OCI-LY1 (cell line): ENCODE measurements around the gene SYT1.

Source experiments
- H2AFZ ChIP-seq: fragments of 200-600 bp; sonication (generic), shearing (Covaris generic); 2 replicates; pipeline ENCODE4 v1.6.0; 2014; ENCODE audit warnings: antibody characterized with exemption, mild to moderate bottlenecking, low read length
- H3F3A ChIP-seq: fragments of 200-600 bp; sonication (generic), shearing (Covaris generic); 2 replicates; pipeline ENCODE4 v1.6.0; 2014; ENCODE audit warnings: mild to moderate bottlenecking, antibody characterized with exemption, low read length, moderate library complexity; ENCODE audit not compliant: insufficient read depth
- H3K27ac ChIP-seq: fragments of 200-600 bp; sonication (generic); 2 replicates; pipeline ENCODE4 v1.5.1; 2014; ENCODE audit warnings: low read length, mixed run types, mild to moderate bottlenecking, low read depth; ENCODE audit not compliant: poor library complexity, severe bottlenecking
- H3K27me3 ChIP-seq: fragments of 200-600 bp; sonication (generic); 2 replicates; pipeline ENCODE4 v1.6.0; 2014; ENCODE audit warnings: antibody characterized with exemption, mild to moderate bottlenecking, low read length, moderate library complexity; ENCODE audit not compliant: insufficient read depth
- H3K36me3 ChIP-seq: fragments of 200-600 bp; sonication (generic); 2 replicates; pipeline ENCODE4 v1.6.1; 2014; ENCODE audit warnings: mild to moderate bottlenecking, antibody characterized with exemption, low read length, moderate library complexity, mixed read lengths; ENCODE audit not compliant: insufficient read depth
- H3K4me1 ChIP-seq: fragments of 200-600 bp; sonication (generic); 2 replicates; pipeline ENCODE4 v1.5.1; 2014; ENCODE audit warnings: mild to moderate bottlenecking, low read length, moderate library complexity; ENCODE audit not compliant: insufficient read depth, severe bottlenecking
- H3K4me2 ChIP-seq: fragments of 200-600 bp; sonication (generic), shearing (Covaris generic); 2 replicates; pipeline ENCODE4 v1.6.1; 2014; ENCODE audit warnings: low read length
- H3K4me3 ChIP-seq: fragments of 200-600 bp; sonication (generic); 2 replicates; pipeline ENCODE4 v1.5.1; 2014; ENCODE audit warnings: low read length, low read depth, mild to moderate bottlenecking, mixed read lengths; ENCODE audit not compliant: poor library complexity, severe bottlenecking
- H3K79me2 ChIP-seq: fragments of 200-600 bp; shearing (Covaris generic); 2 replicates; pipeline ENCODE4 v1.6.1; 2016; ENCODE audit warnings: mixed run types, low read length, mixed read lengths; ENCODE audit not compliant: insufficient read depth
- H3K9ac ChIP-seq: fragments of 200-600 bp; sonication (generic), shearing (Covaris generic); 2 replicates; pipeline ENCODE4 v1.6.1; 2014; ENCODE audit warnings: mild to moderate bottlenecking, low read length, mixed read lengths
- H3K9me2 ChIP-seq: fragments of 200-600 bp; sonication (generic), shearing (Covaris generic); 2 replicates; pipeline ENCODE4 v1.6.1; 2014; ENCODE audit warnings: low read depth, mild to moderate bottlenecking, low read length, mixed read lengths
- H3K9me3 ChIP-seq: fragments of 200-600 bp; shearing (Covaris generic); 2 replicates; pipeline ENCODE4 v1.6.1; 2014; ENCODE audit warnings: low read length, mixed read lengths
- H4K20me1 ChIP-seq: fragments of 200-600 bp; sonication (generic), shearing (Covaris generic); 2 replicates; pipeline ENCODE4 v1.6.0; 2016; ENCODE audit warnings: mild to moderate bottlenecking, low read length; ENCODE audit not compliant: insufficient read depth
- CTCF ChIP-seq: fragments of 200-600 bp; sonication (generic), shearing (Covaris generic); IDR thresholded peaks from 2 replicates; pipeline ENCODE4 v1.5.1; 2017; ENCODE audit warnings: mild to moderate bottlenecking, antibody characterized with exemption, low read length, moderate library complexity, mixed read lengths
- EZH2 ChIP-seq: fragments of 200-600 bp; sonication (generic), shearing (Covaris generic); IDR thresholded peaks from 2 replicates; pipeline ENCODE4 v1.8.0; 2017; ENCODE audit warnings: borderline replicate concordance, mixed run types, mild to moderate bottlenecking, antibody characterized with exemption, low read length, moderate library complexity, mixed read lengths

Gene SYT1

GRCh38 chr12:79162147-79162772 lies 297.7 kb downstream of the SYT1 start:
- TF ChIP-seq CTCF: no peak
- TF ChIP-seq EZH2: no peak
- Histone ChIP-seq H3K27ac (no peak overlapping the region), H3K27me3 (no peaks in the 10 kb centered on the region), H3K79me2 (no peaks in the 10 kb centered on the region), H3K4me2 (no peak overlapping the region), H3K4me3 (no peak overlapping the region), H3K36me3 (no peaks in the 10 kb centered on the region), H3F3A (no peaks in the 10 kb centered on the region), H2AFZ (no peak overlapping the region), H4K20me1 (no peaks in the 10 kb centered on the region), H3K9me3 (no peaks in the 10 kb centered on the region), H3K9me2 (no peaks in the 10 kb centered on the region), H3K9ac (no peak overlapping the region), H3K4me1 (no peaks in the 10 kb centered on the region)

DNA sequence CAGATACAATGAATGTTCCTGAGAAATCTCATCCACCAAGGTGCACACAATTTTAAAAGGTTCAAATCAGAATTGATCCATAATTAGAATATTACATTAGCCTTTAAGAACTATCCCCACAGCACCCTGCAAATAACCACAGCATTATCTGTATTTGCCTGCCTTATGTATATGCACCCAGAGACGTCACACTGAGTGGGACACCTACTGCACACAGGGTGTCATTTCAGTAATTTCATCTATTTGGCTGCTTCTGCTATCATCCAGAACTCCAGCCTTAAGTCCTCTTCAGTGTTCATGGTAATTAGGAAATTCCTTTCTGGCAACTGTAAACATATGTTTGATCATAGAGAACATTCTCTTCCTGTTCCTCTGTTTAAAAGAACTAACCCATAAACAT lies 298.4 kb downstream of the SYT1 start:
- H3K4me2 ChIP-seq: no peak overlapping the region
- no peak overlapping the region for H3K4me3 ChIP-seq
- H3K27ac ChIP-seq: no peak overlapping the region

DNA sequence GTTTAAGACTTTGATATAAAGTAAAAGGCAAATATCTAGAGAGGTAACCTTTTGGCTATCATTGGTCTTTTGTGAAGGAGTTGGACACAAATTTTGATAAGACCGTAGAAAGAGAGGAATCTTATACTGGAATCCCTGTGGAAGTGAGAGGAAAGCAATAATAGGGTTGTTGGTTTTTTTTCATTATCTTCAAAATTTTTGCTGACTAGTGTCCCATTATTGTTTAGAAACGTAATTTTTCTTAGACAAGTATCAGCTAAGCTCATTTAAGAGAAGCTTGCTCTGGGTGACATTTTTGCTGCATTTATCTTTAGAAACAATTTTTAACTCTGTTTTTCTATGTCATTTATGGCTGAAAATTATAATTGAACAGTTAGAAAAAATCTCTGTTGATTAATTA lies 300.3 kb downstream of the SYT1 start:
- no peak overlapping the region for H3K9ac ChIP-seq
- H3K27ac ChIP-seq: no peak overlapping the region

More for the DNA sequence above, 298.4 kb downstream of the SYT1 start:
- no peaks in the 10 kb centered on the region for H3F3A ChIP-seq
- H3K79me2 ChIP-seq: no peaks in the 10 kb centered on the region
- no peaks in the 10 kb centered on the region for H3K9me3 ChIP-seq
- no peaks in the 10 kb centered on the region for H3K27me3 ChIP-seq
- no peaks in the 10 kb centered on the region for H4K20me1 ChIP-seq
- H3K36me3 ChIP-seq: no peaks in the 10 kb centered on the region
- no peak for TF ChIP-seq CTCF
- TF ChIP-seq EZH2: no peak
- no peak overlapping the region for H3K9ac ChIP-seq
- no peaks in the 10 kb centered on the region for H3K9me2 ChIP-seq
- H3K4me1 ChIP-seq: no peaks in the 10 kb centered on the region
- H2AFZ ChIP-seq: no peak overlapping the region

More for the DNA sequence above, 300.3 kb downstream of the SYT1 start:
- H3K9me3 ChIP-seq: no peaks in the 10 kb centered on the region
- no peaks in the 10 kb centered on the region for H3K79me2 ChIP-seq
- H3K27me3 ChIP-seq: no peaks in the 10 kb centered on the region
- H2AFZ ChIP-seq: no peak overlapping the region
- TF ChIP-seq EZH2: no peak
- no peak for TF ChIP-seq CTCF
- no peaks in the 10 kb centered on the region for H3K4me1 ChIP-seq
- no peaks in the 10 kb centered on the region for H4K20me1 ChIP-seq
- H3F3A ChIP-seq: no peaks in the 10 kb centered on the region
- no peaks in the 10 kb centered on the region for H3K9me2 ChIP-seq
- no peak overlapping the region for H3K4me2 ChIP-seq
- no peaks in the 10 kb centered on the region for H3K36me3 ChIP-seq
- H3K4me3 ChIP-seq: no peak overlapping the region
